HG02943 (cell line): ENCODE measurements around the gene RALB.
"Not testable (repeated sequence)": the region's sequence is repeated elsewhere in the genome, so short reads cannot be mapped to it uniquely, and the experiment has no call there.

ENCODE experiments used
- ATAC-seq: cut with Tn5 transposase; IDR thresholded peaks from one replicate; pipeline ENCODE4 v1.9.1; 2021; ENCODE audit warnings: mild to moderate bottlenecking, low read depth, moderate library complexity; ENCODE audit not compliant: unreplicated experiment

Gene RALB

DNA sequence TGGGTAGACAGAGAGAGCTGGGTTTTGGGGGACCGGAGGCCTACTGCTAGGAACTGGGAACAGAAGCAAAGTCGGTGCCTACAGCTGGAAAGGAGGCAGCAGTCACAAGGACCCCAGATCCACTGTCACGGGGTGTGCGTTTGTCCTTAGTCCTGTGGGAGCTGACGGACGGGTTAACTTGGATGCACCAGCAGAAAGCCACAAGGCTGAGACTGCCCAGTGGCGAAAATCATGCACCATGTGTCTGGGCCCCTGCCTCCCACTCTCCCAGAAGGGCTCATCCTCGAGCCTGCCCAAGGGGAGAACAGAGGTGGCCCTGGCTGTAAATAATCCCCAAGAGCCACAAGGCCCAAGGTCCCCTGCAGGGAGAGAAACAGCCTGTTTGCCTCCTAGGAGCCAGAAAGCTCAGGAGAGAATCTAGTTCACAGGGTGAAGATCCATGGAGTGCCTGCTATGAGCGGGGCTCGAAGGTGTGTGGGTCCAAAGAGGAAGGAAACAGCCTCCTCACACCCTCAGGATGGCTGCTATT is 11.7 kb upstream of the RALB start:
- ATAC-seq: no peak

DNA sequence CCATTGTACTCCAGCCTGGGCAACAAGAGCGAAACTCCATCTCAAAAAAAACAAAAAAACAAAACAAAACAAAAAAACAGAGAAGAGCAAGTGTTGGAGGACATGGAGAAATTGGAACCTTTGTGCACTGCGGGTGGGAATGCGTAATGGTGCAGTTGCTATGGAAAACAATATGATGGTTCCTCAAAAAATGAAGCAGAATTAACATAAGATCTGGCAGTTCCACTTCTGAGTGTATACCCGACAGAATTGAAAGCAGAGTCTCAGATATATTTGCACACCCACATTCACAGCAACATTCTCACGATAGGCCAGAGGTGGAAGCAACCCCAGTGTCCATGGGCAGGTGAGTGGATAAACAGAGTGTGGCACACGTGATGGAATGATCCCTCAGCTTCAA is 11.0 kb upstream of the RALB start:
- no peak for ATAC-seq

DNA sequence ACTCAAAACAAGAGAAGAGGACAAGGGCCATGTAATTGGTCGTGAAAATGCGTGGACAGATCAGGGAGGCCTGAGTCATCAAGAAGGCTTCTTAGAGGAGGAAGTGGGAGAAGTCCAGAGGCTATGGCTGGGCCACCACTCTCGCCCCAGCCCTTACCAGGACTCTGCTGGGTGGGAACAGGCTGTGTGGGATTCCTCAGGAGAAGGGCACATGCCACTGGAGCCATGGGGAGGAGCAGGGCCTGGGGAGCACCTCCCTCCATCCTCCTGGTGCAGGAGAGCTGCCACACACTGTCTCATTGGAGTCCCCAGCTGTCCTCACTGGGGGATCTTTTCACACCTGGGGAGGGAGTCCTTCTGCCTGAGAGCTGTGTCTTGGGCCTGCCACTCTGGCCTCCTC is 9.4 kb upstream of the RALB start:
- ATAC-seq: no peak

DNA sequence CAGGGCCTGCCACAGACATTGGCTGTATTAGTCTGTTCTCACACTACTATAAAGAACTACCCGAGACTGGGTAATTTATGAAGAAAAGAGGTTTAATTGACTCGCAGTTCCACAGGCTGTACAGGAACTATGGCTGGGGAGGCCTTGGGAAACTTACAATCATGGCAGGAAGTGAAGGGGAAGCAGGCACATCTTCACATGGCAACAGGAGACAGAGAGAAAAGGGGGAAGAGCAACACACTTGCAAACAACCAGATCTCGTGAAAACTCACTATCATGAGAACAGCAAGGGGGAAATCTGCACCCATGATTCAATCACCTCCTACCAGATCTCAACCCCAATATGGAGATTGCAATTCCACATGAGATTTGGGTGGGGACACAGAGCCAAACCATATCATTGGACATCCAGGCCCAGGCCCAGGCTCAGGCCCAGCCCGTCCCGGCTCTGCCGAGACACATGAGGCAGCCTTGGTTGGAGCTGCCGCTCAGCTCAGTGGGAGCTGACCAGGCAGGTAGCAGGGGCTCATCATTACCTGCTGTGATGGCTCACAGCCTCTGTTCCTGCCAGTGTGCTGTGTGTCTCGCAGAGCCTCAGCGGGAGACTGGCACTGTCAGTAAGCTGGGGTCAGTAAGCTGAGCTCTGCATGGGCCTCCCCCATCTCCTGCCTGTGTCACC is 8.6 kb upstream of the RALB start:
- no peak for ATAC-seq

DNA sequence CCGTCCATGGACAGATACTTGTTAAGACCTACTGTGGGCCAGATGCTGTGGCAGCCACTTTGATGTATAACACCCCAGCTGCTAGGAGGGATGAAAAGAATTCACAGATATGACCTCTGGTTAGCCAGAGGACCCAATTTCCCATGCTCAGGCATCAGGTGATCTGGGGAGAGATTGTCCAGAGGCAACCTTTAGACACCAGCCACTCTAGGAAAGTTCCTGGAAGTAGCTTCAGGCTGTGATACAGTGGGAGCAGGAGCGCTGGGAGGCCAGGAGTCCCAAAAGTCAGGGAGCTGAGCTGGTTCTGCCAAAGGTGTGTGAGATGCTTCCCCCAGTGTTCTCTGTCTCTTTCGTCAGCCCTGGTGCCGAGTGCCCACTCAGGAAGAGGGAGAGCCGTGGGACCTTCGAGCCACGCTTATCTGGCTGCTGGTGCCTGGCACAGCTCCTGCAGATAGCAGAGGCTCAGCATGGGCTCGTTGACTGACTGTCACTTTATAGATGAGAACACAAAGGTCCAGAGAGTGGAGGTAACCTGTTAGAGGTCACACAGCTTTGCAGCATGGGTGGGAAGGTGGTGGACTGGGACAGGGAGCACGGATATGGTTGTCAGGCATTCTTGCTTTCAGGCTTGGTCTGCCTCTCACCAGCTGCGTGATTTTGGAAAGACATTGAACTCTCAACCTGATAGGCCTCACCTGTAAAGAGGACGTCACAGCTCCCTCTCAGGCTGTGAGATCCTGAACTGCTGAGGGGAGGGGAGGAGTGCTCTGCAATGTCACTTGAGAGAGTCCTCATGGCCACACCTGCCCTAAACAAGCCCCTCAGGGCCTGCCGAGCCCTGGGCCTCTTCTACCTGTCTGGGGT is 7.8 kb upstream of the RALB start:
- no peak for ATAC-seq

DNA sequence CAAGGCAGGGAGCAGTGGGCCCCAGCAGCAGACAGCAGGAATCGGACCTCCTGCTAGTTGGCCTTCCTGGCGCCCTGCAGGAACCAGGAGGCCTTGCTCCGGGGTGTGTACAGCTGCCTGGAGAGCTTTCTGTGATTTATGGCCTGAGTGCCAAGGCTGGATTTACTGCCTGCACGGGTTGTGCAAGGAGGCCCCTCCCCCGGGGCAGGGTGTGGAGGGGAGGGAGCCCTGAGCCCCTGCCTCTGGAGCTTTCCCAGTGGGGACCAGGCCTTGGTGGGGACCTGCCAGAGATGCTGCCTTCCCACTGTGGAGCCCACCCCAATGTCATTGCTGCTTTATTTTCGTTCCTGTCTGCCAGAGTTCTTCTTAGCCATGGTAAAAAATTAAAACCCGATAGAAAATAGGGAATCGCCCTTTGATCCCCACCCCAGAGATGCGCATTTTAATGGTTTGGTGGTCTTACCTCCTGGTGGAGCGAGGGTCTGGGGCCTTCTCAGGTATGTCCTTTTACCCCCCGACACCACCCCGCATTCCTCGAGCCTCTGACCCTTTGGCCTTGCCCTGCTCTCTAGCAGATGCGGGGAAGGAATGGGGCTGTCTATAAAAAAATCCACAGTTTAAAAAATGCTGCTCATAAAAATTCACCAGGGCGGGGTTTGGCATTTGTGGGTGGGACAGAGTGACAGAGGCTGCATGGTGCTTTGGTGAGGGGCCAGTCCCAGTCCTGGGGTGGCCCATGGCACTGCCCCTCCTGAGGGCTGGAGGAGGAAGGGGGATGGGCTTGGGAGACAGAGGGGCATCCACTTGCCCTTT is 6.9 kb upstream of the RALB start:
- ATAC-seq: no peak

DNA sequence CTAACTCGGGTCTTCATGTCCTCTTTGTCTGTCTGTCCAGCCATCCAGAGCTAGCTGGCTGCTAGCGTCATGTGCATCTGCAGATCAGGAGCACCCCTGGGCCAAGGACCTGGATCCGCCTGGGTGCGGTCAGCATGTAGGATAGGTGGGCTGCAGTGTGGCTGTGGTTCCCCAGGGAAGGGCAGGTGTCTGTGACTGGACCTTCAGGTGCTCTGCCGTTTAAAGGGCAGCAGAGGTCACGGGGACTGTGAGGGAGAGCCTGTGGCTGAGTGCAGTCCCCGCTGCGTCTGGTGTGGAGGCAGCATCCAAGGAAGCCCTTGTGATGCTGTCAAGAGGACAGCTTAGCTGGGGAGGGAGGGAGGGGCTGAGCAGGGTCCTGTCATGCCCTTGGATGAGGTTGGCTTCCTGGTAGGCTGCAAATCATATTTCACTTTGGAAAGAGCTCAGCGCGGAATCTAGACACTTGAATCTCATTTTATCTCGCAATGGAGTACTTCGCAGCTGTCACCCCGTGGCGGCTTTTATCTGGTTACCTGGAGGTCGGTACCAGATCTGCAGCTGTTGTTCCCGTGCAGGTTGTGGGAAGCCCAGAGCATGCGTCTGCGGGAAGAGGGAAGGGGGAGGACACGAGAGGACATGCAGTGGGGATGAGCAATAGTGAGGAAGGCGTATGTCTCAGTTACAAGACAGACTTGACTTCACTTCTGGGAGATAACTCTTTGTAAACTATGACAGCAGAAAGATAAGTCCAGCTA is 5.9 kb upstream of the RALB start:
- no peak for ATAC-seq

DNA sequence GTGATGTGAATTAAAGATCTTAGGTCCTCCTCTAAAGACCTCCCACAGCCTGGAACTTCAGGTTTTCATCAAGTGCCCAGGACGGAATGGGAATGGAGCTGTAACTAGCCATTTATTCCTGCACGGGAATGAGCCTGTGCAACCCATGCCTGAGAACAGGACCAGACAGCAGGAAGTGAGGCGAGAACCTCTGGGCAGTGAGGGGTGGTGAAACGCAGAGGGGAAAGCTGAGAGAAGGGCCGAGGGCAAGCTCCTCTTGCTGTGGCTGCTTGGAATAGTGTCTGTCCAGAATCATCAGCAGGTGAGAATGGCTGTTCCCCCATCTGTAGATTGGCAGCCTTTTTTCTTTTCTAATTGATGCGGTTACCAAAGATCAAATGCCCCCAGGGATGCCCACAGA is 4.8 kb upstream of the RALB start:
- no peak for ATAC-seq

DNA sequence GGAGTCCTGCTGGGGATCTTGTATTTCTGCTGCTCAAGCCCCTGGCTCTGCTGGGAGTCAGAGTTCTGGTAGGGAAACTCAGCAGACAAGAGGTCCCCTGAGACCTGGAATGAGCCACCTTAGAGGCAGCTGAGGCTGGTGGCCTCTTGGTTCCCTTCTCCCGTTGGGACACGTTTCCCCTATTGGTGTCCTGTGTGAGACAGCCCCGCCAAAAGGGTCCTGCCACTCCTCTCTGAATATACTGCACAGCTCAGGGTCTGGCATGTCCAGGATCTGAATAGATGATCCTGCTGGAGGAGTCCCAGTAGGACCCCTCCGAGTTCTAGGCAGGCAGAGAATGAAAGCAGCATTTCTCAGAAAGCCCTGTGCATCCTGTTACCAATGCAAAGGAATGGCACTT is 2.0 kb upstream of the RALB start:
- ATAC-seq: no peak

DNA sequence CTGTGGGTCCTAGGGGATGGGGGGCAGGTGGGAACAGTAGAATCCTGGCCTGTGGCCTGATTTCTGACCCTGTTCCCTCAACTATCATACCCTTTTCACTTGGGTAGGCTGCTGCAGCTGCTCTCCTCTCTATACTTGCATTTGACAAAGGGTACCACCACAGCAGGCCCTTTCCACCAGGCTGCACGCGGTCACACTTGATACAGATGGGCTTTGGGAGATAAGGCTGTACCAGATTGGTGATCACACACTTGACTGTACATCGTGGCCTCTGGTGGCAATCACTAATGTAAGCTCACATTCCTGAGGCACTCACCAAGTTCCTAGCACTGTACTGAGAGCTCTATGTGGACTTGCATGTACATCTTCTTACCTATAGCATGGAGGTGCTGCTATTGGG is 1.6 kb upstream of the RALB start:
- ATAC-seq: no peak

DNA sequence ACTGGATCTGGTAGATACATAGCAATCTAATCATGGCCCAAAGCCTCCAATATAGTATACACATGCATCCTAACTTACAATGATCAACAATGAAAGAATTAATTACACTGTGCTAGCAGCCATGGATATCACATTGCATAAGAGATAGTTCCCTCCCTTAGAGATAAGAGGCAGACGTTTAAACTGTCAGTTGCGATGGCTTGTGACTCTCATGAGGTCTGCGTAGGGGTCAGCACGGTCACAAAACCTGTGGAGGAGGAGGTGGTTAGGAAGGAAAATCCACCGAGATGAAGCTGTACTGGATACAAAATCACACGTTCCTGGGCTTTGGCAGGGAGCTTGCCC is 800 bp upstream of the RALB start:
- no peak for ATAC-seq

DNA sequence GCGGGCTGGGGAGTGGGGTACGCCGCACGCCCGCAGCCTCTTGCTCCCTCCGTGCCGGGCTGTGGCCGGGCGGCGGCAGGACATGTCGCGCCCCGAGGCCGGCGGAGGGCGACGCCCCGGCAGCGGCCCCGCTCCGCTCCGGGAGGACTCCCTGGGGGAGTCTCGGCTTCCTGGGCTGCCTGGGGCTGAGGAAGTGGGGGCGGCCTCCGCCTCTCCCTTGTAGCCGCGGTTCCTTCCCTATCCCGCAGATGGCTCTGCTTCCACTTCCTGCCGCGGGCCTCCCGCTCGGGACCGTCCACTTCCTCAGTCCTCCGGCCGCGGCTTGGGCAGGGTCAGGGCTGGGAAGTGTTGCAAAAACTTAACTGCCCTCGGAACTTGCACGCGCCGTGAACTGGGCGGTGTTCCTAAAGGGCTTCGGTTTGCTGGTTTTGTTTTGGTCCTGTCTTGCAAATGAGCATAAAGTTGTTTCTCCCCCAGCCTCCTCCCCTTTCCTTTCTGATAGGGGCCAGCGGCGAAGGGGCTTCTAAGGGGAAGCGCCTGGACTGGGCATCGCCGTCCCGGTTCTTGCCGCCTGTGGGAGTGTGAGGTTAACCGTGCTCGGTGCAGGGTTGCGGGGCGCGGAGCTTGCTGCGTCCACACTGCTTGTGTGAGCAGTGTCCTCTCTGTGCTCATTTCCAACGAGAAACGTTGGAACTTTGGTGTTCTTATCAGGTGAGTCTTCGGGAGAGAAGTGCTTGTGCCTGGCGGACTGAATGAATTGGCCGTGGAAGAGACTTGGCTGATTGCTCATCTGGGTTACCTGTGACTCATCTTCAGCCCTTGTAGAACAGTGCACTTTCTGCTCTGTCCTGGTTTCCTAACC is 600 bp downstream of the RALB start:
- peak; percentile 26 for ATAC-seq

DNA sequence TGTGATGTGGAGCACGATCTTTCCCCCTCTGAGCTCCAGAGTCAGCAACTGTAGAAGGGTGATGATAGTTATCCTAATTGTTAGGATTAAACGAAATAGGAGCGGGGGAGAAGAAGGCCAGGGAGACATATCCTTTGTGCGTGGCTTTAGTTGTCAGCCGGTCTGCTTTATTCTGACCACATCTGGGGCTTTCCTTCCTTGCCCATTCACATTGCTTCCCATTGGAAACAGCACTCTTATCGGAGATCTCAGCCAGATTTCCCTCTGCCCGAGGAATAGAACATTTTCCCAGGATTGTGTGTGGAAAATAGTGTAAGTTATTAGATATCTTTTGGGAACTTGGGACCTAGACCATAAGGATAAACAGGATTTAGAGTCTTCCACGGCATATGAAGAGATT is 1.5 kb downstream of the RALB start:
- ATAC-seq: no peak

DNA sequence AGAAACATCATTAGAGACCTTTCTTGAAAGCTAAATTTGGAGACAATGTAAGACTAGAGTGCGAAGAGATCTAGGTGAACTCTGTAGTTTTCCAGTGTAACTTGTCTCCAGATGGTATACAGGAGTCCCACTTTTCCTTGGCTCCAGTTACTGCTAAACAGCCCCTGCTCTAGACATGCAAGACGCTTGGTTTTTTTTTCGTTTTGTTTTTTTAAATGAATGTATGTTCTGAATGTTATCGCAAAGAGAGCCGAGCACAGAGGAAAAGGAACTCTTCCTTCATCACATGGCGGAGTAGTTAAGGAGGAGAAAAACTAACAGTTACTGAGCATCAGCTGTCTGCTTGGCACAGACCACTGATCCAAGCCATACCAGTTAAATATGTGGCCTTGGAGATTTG is 2.4 kb downstream of the RALB start:
- no peak for ATAC-seq

DNA sequence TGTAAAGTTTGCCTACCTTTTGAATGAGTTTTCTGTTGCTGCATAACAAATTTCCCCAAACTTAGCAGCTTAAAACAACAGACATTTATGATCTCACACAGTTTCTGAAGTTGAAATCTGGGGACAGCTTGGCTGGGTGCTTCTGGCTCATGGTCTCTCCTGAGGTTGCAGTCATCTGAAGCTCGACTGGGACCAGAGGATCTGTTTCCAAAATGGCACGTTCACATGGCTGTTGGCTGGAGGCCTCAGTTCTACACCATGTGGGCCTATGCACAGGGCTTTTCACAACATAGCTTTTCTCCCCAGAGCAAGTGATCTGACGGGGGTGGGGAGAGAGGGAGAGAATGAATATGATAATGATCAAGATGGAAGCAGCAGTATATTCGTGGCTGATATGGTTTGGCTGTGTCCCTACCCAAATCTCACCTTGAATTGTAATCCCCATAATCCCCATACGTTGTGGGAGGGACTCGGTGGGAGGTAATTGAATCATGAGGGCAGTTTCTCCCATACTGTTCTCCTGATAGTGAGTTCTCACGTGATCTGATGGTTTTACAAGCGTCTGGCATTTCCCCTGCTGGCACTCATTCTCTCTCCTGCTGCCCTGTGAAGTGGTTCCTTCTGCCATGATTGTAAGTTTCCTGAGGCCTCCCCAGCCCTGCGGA is 3.5 kb downstream of the RALB start:
- no peak for ATAC-seq

DNA sequence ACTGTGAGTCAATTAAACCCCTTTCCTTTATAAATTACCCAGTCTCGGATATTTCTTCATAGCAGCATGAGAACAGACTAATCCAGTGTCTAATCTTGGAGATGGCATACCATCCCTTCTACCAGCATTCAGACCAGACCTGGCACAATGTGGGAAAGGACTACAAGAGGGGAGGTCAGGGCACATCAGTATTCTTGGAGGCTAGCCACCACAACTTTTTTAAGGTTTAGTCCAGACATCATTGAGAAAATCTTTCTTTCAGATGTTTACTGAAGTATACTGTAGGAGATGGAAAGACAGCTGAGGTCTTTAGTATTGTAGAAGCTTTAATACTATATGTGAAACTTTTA is 4.0 kb downstream of the RALB start:
- no peak for ATAC-seq

DNA sequence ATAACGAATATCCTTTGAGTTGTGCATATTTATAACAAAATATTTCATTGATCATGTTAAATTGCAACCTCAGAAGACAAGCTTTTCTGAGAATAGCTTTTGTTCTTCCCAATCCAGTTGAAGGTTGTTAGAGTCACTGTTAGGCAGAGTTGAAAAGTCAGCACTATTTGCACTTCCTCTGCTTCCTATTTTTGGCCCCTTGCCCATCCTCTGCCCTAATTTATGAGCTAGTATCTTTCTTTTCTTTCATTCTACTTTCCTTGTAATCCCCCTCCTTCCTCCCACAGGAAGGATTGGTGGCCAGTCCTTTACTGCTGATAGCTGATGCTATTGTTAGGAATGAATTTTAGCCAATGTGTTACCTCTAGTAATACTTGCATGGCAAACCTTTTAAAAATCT is 4.9 kb downstream of the RALB start:
- no peak for ATAC-seq

DNA sequence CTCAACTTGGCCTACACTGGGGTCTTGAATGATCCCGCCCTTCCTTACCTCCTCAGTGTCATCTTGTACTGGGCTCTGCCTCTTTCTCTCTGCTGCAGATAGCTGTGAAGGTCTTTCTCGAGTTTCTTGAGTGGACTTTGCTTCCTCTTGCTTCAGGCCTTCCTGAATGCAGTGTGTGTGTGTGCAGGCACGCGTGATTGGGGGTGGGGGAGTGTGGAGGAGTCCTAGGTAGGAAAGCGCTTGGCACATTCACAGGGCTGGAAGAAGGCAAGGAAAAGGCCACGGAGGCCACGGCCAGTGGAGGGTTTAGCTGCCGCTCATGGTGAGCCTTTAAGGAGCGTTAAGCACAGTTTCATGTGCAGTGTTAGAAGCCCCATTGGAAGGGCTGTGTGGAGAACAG is 5.5 kb downstream of the RALB start:
- no peak for ATAC-seq

DNA sequence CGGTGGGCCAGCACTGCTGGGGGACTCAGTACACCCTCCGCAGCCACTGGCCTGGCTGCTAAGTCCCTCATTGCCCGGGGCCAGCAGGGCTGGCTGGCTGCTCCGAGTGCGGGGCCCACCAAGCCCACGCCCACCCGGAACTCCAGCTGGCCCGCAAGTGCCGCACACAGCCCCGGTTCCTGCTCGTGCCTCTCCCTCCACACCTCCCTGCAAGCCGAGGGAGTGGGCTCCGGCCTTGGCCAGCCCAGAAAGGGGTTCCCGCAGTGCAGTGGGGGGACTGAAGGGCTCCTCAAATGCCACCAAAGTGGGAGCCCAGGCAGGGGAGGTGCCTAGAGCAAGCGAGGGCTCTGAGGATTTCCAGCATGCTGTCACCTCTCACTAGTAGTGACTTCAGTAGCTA is 7.3 kb downstream of the RALB start:
- ATAC-seq: not testable (repeated sequence)
